HG03045 (cell line): ENCODE results near the gene AP3B1.

Experiments
- ATAC-seq: cut with Tn5 transposase; IDR thresholded peaks from one replicate; pipeline ENCODE4 v1.9.1; 2021; ENCODE audit warnings: mild to moderate bottlenecking, moderate library complexity; ENCODE audit not compliant: unreplicated experiment

AP3B1 gene

DNA sequence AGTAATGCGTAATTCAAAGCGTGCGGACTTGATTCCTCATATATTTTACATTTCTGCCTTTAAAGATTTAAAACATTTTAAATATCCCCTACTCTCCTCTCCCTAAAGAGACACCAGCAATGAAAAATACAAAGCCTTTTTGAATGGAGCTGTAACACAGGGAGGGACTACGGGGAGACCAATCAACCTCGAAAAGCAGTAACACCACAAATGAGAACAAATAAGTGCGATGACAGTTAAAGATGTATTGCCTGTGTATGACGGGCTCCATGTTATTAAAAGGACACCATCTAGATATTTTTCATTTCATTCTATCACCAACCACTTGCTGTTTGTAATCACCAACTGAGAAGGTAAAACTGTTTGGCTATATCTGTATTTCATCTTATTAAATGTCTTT lies 288.0 kb downstream of the AP3B1 start:
- no peak for ATAC-seq

DNA sequence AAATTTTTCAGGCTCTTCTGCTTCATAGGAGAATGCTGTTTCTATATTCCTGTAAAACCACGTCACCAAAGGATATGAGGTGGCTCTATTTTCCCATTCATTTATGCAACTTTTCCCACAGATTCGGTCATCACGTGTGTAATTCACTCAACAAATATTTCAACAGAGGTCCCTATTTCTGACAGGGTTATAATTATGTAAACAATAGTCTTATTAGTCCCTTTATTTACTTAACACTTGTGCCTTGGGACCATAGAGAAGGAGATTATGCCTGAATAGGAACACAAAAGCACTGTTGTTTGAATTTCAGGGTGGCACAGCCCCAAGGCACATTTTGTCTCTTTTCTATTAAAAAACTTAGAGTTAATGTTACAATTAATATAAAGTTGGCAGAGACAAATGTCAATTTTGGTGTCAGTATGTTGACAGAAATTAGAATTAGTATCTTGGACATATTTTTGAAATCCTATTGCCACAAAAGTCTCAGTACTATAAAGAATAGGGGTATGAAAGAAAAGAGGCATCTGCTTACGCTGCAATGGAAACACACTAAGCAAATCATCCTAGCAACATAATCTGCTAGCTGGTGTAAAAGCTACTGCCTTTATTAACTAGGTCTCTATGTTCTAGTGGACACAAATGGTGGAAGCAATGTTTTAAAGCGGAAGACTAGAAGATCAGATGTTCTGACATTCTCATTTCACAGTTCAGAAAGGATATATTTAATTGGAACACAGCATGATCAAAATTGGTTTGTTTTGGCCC lies 289.3 kb downstream of the AP3B1 start:
- ATAC-seq, result no peak

DNA sequence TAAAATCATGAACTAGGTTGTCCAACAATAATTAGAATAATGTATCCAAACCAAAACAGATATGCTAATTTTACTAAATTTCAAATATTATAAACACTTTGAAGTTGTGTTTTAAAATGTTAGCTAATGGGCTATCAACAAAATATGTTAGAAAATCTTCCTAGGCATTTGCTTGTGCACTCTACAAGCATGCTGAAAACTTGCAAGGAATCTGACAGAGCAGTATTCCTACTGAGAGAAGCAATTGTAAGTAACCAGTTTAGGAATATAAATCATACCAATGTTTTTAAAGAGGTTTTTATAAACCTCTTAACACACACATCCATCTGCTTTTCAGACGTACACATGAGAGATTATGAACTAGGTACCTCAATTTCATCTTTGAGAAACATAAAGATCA lies 289.9 kb downstream of the AP3B1 start:
- no peak for ATAC-seq

- ATAC-seq, result no peak
Measured at GRCh38 chr5:78003919-78004318, 290.6 kb downstream of the AP3B1 start.

DNA sequence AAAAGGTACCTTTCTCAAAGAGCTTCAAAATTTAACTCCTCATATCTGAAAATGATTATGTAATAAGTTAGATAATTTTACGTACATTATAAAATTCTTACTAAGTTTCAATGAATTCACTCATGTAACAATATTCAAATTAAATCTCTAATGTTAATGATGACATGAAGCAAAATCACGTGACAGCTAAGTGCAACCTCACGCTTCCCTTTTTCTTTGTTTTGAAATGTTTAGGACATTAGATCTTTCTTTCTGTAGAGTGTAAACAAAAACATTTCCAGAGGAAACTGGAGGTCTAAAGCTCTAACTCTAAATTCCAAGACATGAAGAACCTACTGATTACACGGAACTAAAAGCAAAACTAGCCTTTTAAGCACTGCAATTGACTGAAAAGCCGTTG lies 291.0 kb downstream of the AP3B1 start:
- no peak for ATAC-seq

DNA sequence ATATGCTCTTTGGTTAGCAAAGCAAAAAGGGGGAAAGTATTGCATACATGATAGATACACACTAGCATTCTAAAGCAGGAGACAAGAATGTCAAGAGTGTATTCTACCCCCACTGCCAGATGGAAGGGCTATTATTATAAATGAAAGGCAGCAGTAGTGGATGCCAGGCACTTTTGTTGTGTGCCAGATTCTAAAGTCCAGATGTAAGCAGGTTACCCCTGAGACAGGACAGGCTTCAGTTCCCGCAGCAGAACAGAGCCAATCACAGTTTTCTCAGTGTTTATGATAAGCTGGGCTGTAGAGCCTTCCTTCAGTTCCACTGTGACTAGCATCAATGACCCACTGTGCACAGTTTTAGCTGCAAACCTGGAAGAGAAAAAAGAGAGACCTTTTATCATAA lies 291.8 kb downstream of the AP3B1 start:
- no peak for ATAC-seq

DNA sequence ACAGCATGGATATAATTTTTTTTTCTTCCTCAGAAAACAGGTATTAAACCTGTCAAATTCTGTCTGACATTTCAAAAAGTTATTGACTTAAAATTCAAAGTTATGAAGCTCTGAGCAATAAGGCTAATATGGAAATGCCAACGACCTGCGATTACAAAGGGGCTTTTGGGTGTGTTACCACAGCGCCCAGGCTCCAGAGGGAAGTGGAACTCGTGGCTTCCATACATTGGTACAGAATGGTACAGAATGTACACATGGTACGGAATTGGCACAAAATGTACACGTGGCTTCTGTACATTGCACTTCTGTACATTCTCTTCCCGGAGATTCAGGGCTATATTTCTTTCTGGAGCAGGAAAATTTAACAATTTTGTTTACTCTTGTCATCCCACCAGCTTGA lies 293.3 kb downstream of the AP3B1 start:
- ATAC-seq, result no peak

GRCh38 chr5:78000191-78000590 lies 294.3 kb downstream of the AP3B1 start:
- ATAC-seq, result no peak

DNA sequence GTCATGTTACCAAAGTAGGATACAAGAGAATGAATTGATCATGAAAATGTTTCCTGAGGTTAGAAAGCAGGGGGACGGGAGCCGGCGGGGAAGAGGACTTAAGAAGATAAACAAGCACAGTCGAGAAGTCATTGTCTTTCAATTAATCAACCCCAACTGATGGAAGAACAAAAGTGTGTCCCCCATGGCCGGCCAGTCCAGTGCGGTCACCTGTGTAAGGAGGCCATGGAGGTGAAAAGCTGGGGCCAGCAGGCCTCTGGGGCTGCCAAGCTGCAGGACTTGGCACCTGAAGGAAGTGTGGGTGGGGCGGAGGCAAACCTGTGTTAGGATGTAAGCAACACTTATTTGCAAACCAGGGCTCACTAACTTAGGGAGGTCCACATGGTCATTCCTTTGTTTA lies 295.1 kb downstream of the AP3B1 start:
- no peak for ATAC-seq

DNA sequence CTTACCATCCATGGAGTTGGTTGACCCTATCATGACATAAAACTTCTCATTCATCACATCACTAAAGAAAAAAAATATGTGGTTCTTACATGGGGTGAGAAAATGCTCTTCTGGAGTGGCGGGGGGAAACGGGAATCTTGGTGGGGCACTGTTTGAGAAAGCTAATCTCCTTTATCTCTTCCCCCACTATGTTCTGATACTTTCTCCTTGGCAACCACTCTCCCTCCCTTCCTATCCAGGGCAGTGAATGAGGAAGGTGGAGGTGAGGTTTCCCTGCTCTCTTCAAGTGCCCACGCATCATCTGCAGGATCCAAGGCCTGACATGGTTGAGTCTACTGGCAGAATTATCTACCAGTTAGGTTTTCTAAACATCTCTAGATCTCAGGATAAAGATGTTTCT lies 297.6 kb downstream of the AP3B1 start:
- no peak for ATAC-seq

DNA sequence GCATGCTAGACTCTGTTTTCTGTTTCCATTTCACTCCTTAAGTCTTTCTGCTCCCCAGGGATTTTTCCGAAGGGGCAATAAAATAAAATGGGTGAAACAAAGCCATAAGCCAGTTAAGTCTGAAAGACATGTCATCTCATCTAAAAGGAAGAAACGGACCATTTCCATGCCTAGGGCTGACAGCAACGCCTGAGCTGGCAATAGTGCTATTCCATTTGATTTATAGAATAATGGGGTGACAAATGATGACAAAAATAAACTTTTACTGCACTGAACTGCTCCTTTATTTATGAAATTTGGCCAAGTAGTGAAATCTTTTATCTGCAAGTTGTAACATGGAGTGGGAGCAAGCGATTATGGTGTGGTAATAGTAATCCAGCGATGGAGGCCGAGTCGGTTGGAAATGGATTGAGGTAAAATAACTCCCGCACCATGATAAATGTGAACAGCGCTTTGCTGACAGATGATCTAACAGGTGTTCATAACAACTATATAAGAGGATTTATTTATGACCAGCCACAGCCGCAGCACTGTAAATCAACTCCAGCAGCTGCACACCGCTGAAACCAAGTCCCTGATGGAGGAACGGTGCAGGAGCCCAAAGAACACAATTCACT lies 298.6 kb downstream of the AP3B1 start:
- ATAC-seq, result no peak

- ATAC-seq, result no peak
Measured at GRCh38 chr5:77994943-77995342, 299.6 kb downstream of the AP3B1 start.

GRCh38 chr5:77993855-77994318 lies 300.6 kb downstream of the AP3B1 start:
- ATAC-seq, result no peak

DNA sequence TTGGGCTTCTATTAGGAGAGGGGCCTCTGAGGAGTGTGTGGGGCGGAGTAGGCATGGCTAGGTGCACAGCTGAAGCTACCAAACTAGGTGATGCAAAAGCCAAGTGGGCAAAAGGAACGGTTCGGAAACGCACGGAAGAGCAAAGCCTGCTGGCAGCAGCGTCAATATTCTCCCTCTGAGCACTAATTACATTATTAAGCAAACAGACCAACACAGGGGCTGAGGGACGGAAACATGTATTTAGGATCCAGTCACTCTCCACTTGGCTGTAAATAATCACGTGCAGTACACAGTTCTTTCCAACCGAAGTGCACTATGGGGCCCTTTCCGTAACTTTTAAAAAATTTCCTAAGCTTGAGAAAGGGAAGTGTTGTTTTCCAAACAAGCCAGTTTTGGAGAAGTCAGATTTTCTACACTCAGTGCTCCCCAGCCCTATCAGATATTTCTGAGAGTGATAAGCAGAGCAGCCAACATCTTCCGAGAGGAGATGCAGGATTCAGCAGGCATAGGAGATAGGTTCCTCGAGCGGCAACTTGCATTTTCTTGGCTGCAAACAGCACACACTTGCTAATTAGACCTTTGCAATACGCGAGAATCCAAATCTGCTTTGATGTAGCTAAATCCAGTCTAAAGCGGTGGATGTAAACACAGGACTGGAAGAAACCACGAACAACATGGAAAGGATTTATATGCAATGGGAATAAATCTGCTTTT lies 301.2 kb downstream of the AP3B1 start:
- ATAC-seq, result no peak

- no peak for ATAC-seq
Measured at GRCh38 chr5:77991084-77991483, 303.4 kb downstream of the AP3B1 start.

- no peak for ATAC-seq
Measured at GRCh38 chr5:77990020-77990419, 304.5 kb downstream of the AP3B1 start.

- ATAC-seq, result no peak
Measured at GRCh38 chr5:77987988-77988387, 306.5 kb downstream of the AP3B1 start.

DNA sequence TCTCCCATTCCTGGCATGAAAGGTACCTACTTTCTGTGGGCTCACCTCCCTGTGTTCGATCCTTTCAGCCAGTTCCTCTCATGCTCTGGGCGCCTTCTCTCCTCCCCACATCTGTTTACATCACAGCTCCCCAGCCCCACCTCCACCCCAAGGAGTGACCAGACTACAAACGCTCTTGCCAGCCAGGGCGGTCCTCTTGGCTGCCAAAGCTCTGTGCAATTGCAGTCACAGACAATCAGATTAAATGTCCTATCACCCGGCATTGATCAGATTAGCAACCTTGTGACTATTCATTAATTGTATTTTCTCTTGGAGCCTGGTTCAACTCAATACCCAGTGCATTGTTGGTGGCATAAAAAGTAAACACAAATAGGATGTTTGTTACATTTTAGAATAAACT lies 307.2 kb downstream of the AP3B1 start:
- no peak for ATAC-seq

DNA sequence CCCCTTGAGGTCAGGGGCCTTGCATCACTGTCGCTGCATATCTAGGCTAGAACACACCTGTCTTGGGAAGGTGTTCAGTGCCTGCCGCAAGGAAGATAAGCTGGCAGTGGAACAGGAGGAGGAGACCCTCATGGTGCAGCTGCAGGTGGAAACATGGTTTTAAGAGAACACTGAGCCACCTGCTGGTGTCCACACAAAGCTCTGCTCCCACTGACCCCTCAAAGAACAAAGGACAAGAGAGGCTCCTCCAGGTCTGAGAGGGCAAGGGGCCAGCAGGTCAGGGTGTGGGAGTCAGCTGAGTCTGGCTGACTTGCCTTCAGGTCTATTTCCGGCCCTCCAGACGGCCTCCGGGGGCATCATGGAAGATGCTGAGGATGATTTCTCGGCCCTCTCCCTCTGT lies 308.2 kb downstream of the AP3B1 start:
- no peak for ATAC-seq

- ATAC-seq, result no peak
Measured at GRCh38 chr5:77985247-77985646, 309.3 kb downstream of the AP3B1 start.

GRCh38 chr5:77984587-77984986 lies 309.9 kb downstream of the AP3B1 start:
- no peak for ATAC-seq
